Measurements from ENCODE around the gene RASA4. TPM values are rescaled to one million over a fixed set of nuclear protein-coding genes. Genes with fewer than 3 reads are reported as not detected.
"Not testable (repeated sequence)": the region's sequence is repeated elsewhere in the genome, so short reads cannot be mapped to it uniquely, and the experiment has no call there.

RASA4 gene
- total and polyA plus RNA-seq, 2 of the 4 experiments (the other 2 are of a cell fraction) = 3.8 to 18.6 TPM

GRCh38 chr7:102542083-102542482 lies 74.5 kb downstream of the RASA4 start:
- H4K20me1 ChIP-seq (ENCODE audit: insufficient read depth, low read length); H3K4me3 ChIP-seq (ENCODE audit: insufficient read depth, low read depth, low read length); H3K18ac ChIP-seq (ENCODE audit: low read depth, low read length); intact Hi-C loops (cut with micrococcal nuclease); H3K36me3 ChIP-seq (ENCODE audit: control insufficient read depth, insufficient read depth, low read length); POLR2A ChIA-PET (ENCODE audit: unreplicated experiment); H3K79me1 ChIP-seq (ENCODE audit: low read depth in 1 of 2, low read length in 2 of 2); H2AFZ ChIP-seq (replicated peaks; ENCODE audit: low read length, poor library complexity); CTCF ChIA-PET; H3K9me3 ChIP-seq (ENCODE audit: control insufficient read depth, insufficient read depth, low read length); H3K4ac ChIP-seq (ENCODE audit: low read depth, low read length); H3K4me2 ChIP-seq (ENCODE audit: low read depth, low read length); H3K27ac ChIP-seq (ENCODE audit: insufficient read depth, low read length); H4K91ac ChIP-seq (ENCODE audit: insufficient read depth, low read depth, low read length); in situ Hi-C loops (cut with MboI; ENCODE audit: low sequenced_read_pairs); H2AK5ac ChIP-seq (ENCODE audit: low read depth, low read length); H3K56ac ChIP-seq (ENCODE audit: extremely low read depth, insufficient read depth, low read length); DNase-seq; H3K14ac ChIP-seq (replicated peaks; ENCODE audit: low read depth, low read length); BruUV-seq (replicated peaks); H3K9me1 ChIP-seq (ENCODE audit: insufficient read depth, low read length); H4K5ac ChIP-seq (ENCODE audit: low read depth, low read length); H4K8ac ChIP-seq (ENCODE audit: low read depth in 2 of 2, low read length in 2 of 2); ATAC-seq (ENCODE audit: low read depth); H3K9ac ChIP-seq (ENCODE audit: low read depth, low read length); H3K4me1 ChIP-seq (ENCODE audit: control insufficient read depth, insufficient read depth, low read length); H2BK120ac ChIP-seq (ENCODE audit: low read depth, low read length); H3K23ac ChIP-seq (ENCODE audit: low read depth, low read length); H3K27me3 ChIP-seq (ENCODE audit: control insufficient read depth, insufficient read depth, low read length); H2BK20ac ChIP-seq (ENCODE audit: low read depth, low read length); dilution Hi-C loops (cut with HindIII; ENCODE audit: low sequenced_read_pairs, unreplicated experiment); H2BK15ac ChIP-seq (ENCODE audit: low read depth, low read length); H2BK5ac ChIP-seq (ENCODE audit: low read depth, low read length, poor library complexity, severe bottlenecking); H2AK9ac ChIP-seq (replicated peaks; ENCODE audit: low read depth, low read length, poor library complexity): not testable (repeated sequence)
- no CpG with 5 or more reads among the region's 8 CpGs for WGBS, 2 experiments (ENCODE audit: extremely low coverage in 2 of 2, insufficient read length in 1 of 2)

- H3K36me3 ChIP-seq (ENCODE audit: control insufficient read depth, insufficient read depth, low read length); H3K27me3 ChIP-seq (ENCODE audit: control insufficient read depth, insufficient read depth, low read length); H2BK120ac ChIP-seq (ENCODE audit: low read depth, low read length); H3K23ac ChIP-seq (ENCODE audit: low read depth, low read length); DNase-seq; H3K4me3 ChIP-seq (ENCODE audit: insufficient read depth, low read depth, low read length); H2AK9ac ChIP-seq (replicated peaks; ENCODE audit: low read depth, low read length, poor library complexity); H3K9me1 ChIP-seq (ENCODE audit: insufficient read depth, low read length); ATAC-seq (ENCODE audit: low read depth); dilution Hi-C loops (cut with HindIII; ENCODE audit: low sequenced_read_pairs, unreplicated experiment); H3K18ac ChIP-seq (ENCODE audit: low read depth, low read length); H4K8ac ChIP-seq (ENCODE audit: low read depth in 2 of 2, low read length in 2 of 2); H3K14ac ChIP-seq (replicated peaks; ENCODE audit: low read depth, low read length); H3K4me2 ChIP-seq (ENCODE audit: low read depth, low read length); H2AK5ac ChIP-seq (ENCODE audit: low read depth, low read length); BruUV-seq (replicated peaks); H2BK15ac ChIP-seq (ENCODE audit: low read depth, low read length); H3K79me1 ChIP-seq (ENCODE audit: low read depth in 1 of 2, low read length in 2 of 2); H4K20me1 ChIP-seq (ENCODE audit: insufficient read depth, low read length); intact Hi-C loops (cut with micrococcal nuclease); H2BK5ac ChIP-seq (ENCODE audit: low read depth, low read length, poor library complexity, severe bottlenecking); CTCF ChIA-PET; H4K91ac ChIP-seq (ENCODE audit: insufficient read depth, low read depth, low read length); H3K56ac ChIP-seq (ENCODE audit: extremely low read depth, insufficient read depth, low read length); POLR2A ChIA-PET (ENCODE audit: unreplicated experiment); H3K9me3 ChIP-seq (ENCODE audit: control insufficient read depth, insufficient read depth, low read length); H3K4me1 ChIP-seq (ENCODE audit: control insufficient read depth, insufficient read depth, low read length); H3K27ac ChIP-seq (ENCODE audit: insufficient read depth, low read length); H3K4ac ChIP-seq (ENCODE audit: low read depth, low read length); in situ Hi-C loops (cut with MboI; ENCODE audit: low sequenced_read_pairs); H3K9ac ChIP-seq (ENCODE audit: low read depth, low read length); H2BK20ac ChIP-seq (ENCODE audit: low read depth, low read length); H4K5ac ChIP-seq (ENCODE audit: low read depth, low read length); H2AFZ ChIP-seq (replicated peaks; ENCODE audit: low read length, poor library complexity): not testable (repeated sequence)
- no CpG with 5 or more reads among the region's 6 CpGs for WGBS, 2 experiments (ENCODE audit: extremely low coverage in 2 of 2, insufficient read length in 1 of 2)
These were observed 76.0 kb downstream of the RASA4 start for GRCh38 chr7:102540604-102541003.
